H9 (cell line): ENCODE measurements around the gene KRT85. TPM values are rescaled to one million over a fixed set of nuclear protein-coding genes. Genes with fewer than 3 reads are reported as not detected.

Experiments used
- DNase-seq: peaks from one replicate; pipeline ENCODE4 v3.0.0-alpha.2; 2017
- H2AFZ ChIP-seq: one replicate; pipeline ENCODE4 v1.6.1; 2013; ENCODE audit warnings: mild to moderate bottlenecking, low read length, control low read depth, moderate library complexity
- H2AK5ac ChIP-seq: 2 replicates; pipeline ENCODE4 v1.6.1; 2013; ENCODE audit warnings: low read length, control low read depth, mixed read lengths; ENCODE audit not compliant: insufficient read length
- H2BK120ac ChIP-seq: one replicate; pipeline ENCODE4 v1.6.1; 2013; ENCODE audit warnings: low read depth, mild to moderate bottlenecking, low read length, control low read depth, inconsistent platforms; ENCODE audit not compliant: poor library complexity, severe bottlenecking
- H2BK12ac ChIP-seq: 2 replicates; pipeline ENCODE4 v1.6.1; 2013; ENCODE audit warnings: low read length, control low read depth, mixed read lengths, low read depth; ENCODE audit not compliant: insufficient read length
- H2BK15ac ChIP-seq: 2 replicates; pipeline ENCODE4 v1.6.1; 2013; ENCODE audit warnings: low read depth, low read length, control low read depth
- H2BK20ac ChIP-seq: one replicate; pipeline ENCODE4 v1.6.1; 2013; ENCODE audit warnings: low read depth, mild to moderate bottlenecking, low read length, control low read depth, inconsistent platforms; ENCODE audit not compliant: poor library complexity, severe bottlenecking
- H2BK5ac ChIP-seq: 2 replicates; pipeline ENCODE4 v1.6.1; 2013; ENCODE audit warnings: low read length, control low read depth, mixed read lengths; ENCODE audit not compliant: insufficient read length
- H3K14ac ChIP-seq: 2 replicates; pipeline ENCODE4 v1.6.1; 2013; ENCODE audit warnings: low read length, control low read depth; ENCODE audit not compliant: insufficient read depth
- H3K18ac ChIP-seq: 2 replicates; pipeline ENCODE4 v1.6.1; 2013; ENCODE audit warnings: low read depth, mild to moderate bottlenecking, mixed read lengths, low read length, control low read depth; ENCODE audit not compliant: insufficient read length
- H3K23ac ChIP-seq: 2 replicates; pipeline ENCODE4 v1.6.1; 2013; ENCODE audit warnings: low read length, control low read depth, mixed read lengths, low read depth; ENCODE audit not compliant: insufficient read length
- H3K23me2 ChIP-seq: 2 replicates; pipeline ENCODE4 v1.6.1; 2013; ENCODE audit warnings: low read depth, mild to moderate bottlenecking, mixed read lengths, low read length, control low read depth; ENCODE audit not compliant: insufficient read length, poor library complexity, severe bottlenecking
- H3K27ac ChIP-seq: 2 replicates; pipeline ENCODE4 v1.5.1; 2013; ENCODE audit warnings: low read length, control low read depth, mixed read lengths, low read depth; ENCODE audit not compliant: insufficient read length
- H3K27me3 ChIP-seq: 2 replicates; pipeline ENCODE4 v1.6.1; 2013; ENCODE audit warnings: low read length, control low read depth, inconsistent platforms; ENCODE audit not compliant: insufficient read depth
- H3K4ac ChIP-seq: 2 replicates; pipeline ENCODE4 v1.6.1; 2013; ENCODE audit warnings: low read depth, mild to moderate bottlenecking, control low read depth, inconsistent platforms, low read length, moderate library complexity
- H3K4me1 ChIP-seq: 2 replicates; pipeline ENCODE4 v1.6.1; 2013; ENCODE audit warnings: low read length, control low read depth, inconsistent platforms; ENCODE audit not compliant: insufficient read depth
- H3K4me2 ChIP-seq: 2 replicates; pipeline ENCODE4 v1.6.1; 2013; ENCODE audit warnings: low read length, control low read depth, mixed read lengths; ENCODE audit not compliant: insufficient read length, insufficient read depth
- H3K56ac ChIP-seq: 2 replicates; pipeline ENCODE4 v1.6.1; 2013; ENCODE audit warnings: low read depth, mild to moderate bottlenecking, mixed read lengths, low read length, control low read depth; ENCODE audit not compliant: insufficient read length
- H3K79me1 ChIP-seq: 2 replicates; pipeline ENCODE4 v1.6.1; 2013; ENCODE audit warnings: low read depth, mild to moderate bottlenecking, moderate library complexity, low read length, control low read depth, inconsistent platforms; ENCODE audit not compliant: insufficient read depth, poor library complexity, severe bottlenecking
- H3K79me2 ChIP-seq: 2 replicates; pipeline ENCODE4 v1.6.1; 2013; ENCODE audit warnings: low read length, control low read depth, inconsistent platforms; ENCODE audit not compliant: insufficient read depth
- H3K9ac ChIP-seq: 2 replicates; pipeline ENCODE4 v1.6.1; 2013; ENCODE audit warnings: low read length, control low read depth, mixed read lengths; ENCODE audit not compliant: insufficient read length; ENCODE audit errors: extremely low read depth
- H3K9me3 ChIP-seq: one replicate; pipeline ENCODE4 v1.6.1; 2013; ENCODE audit warnings: low read depth, low read length, inconsistent platforms; ENCODE audit not compliant: control insufficient read depth
- H3T11ph ChIP-seq: one replicate; pipeline ENCODE4 v1.6.1; 2013; ENCODE audit warnings: mild to moderate bottlenecking, low read length, control low read depth, inconsistent platforms
- H4K20me1 ChIP-seq: one replicate; pipeline ENCODE4 v1.6.1; 2013; ENCODE audit not compliant: control insufficient read depth, insufficient read length, insufficient read depth
- H4K5ac ChIP-seq: 2 replicates; pipeline ENCODE4 v1.6.1; 2013; ENCODE audit warnings: low read depth, mild to moderate bottlenecking, mixed read lengths, low read length, control low read depth; ENCODE audit not compliant: insufficient read length
- H4K8ac ChIP-seq: replicated peaks from 2 replicates; pipeline ENCODE4 v1.6.1; 2013; ENCODE audit warnings: low read length, control low read depth, mixed read lengths, low read depth; ENCODE audit not compliant: insufficient read length
- H4K91ac ChIP-seq: 2 replicates; pipeline ENCODE4 v1.6.1; 2013; ENCODE audit warnings: low read depth, mild to moderate bottlenecking, moderate library complexity, mixed read lengths, low read length, control low read depth; ENCODE audit not compliant: insufficient read length
- H3K27ac Mint-ChIP-seq, 3 experiments: 2 replicates in 2 of 3; 3 replicates in 1 of 3; pipeline ENCODE4 v1.8.0; 2020 to 2021; ENCODE audit warnings: mixed read lengths in 3 of 3, mild to moderate bottlenecking in 1 of 3, moderate library complexity in 1 of 3
- H3K27me3 Mint-ChIP-seq: 2 replicates; pipeline ENCODE4 v1.8.0; 2021; ENCODE audit warnings: low read depth, mild to moderate bottlenecking, moderate library complexity, mixed read lengths
- H3K36me3 Mint-ChIP-seq, 3 experiments: 2 replicates in 2 of 3; 3 replicates in 1 of 3; pipeline ENCODE4 v1.8.0; 2020 to 2021; ENCODE audit warnings: low read depth in 3 of 3, mixed read lengths in 3 of 3; ENCODE audit not compliant: insufficient read depth in 1 of 3
- H3K4me1 Mint-ChIP-seq, 2 experiments: 2 replicates each; pipeline ENCODE4 v1.8.0; 2020; ENCODE audit warnings: mixed read lengths in 2 of 2
- H3K4me3 Mint-ChIP-seq, 2 experiments: 2 replicates in 1 of 2; 3 replicates in 1 of 2; pipeline ENCODE4 v1.8.0; 2020 to 2021; ENCODE audit warnings: mild to moderate bottlenecking in 2 of 2, mixed read lengths in 2 of 2, moderate library complexity in 1 of 2
- H3K9me3 Mint-ChIP-seq, 2 experiments: 2 replicates in 1 of 2; 3 replicates in 1 of 2; pipeline ENCODE4 v1.8.0; 2020; ENCODE audit warnings: mild to moderate bottlenecking in 2 of 2, mixed read lengths in 2 of 2, moderate library complexity in 1 of 2
- WGBS: extraction: QIAGEN DNeasy Blood & Tissue Kit; methylation state at CpG from one replicate; pipeline ENCODE4 v1.1.7; 2013; ENCODE audit warnings: missing lambda C conversion rate, low lambda C conversion rate, mixed read lengths; ENCODE audit not compliant: insufficient read length; ENCODE audit errors: extremely low coverage; 5-methylcytosine and 5-hydroxymethylcytosine counted together
- total RNA-seq: library from RNA; stranded (reverse); gene quantifications from 2 replicates; pipeline ENCODE4 v1.2.1, GENCODE V29; 2021
- TF ChIP-seq, protein P1 (sequence below): fragments of 200-600 bp; sonication (generic); conservative IDR thresholded peaks from 3 replicates; pipeline ENCODE4 v1.8.0; 2021; ENCODE audit warnings: antibody characterized with exemption, mild to moderate bottlenecking

The KRT85 gene
- total RNA-seq, 1 experiment from 2014 or later, result not detected

DNA sequence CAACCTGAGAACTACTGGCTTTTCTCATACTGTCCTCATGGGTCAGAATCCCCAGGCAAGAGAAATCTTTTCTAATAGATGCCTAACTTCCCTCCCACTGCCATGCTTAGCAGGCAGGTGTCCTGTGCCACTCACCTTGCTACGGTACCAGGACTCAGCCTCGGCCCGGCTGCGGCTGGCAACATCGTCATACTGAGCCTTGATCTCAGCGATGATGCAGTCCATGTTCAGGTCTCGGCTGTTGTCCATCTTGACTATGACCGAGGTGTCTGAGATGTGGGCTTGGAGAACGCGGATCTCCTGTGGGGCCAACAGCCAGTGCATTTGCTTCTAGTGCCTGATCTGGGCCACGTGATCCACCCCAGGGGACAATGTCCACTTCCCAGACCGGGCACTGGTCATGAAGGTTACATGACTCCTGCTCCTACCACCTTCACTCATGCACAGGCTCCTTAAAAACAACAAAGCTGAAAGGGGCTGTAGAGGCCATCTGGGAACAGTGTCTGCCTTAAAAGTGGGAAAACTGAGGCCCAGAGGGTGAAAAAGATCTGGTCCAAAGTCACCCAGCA, 4.1 kb downstream of the KRT85 start:
- Histone ChIP-seq H4K5ac (no peak overlapping the region), H2BK5ac (no peak overlapping the region), H4K91ac (no peak overlapping the region), H3K79me1 (no peaks in the 10 kb centered on the region), H3K23me2 (no peaks in the 10 kb centered on the region), H3K79me2 (no peaks in the 10 kb centered on the region), H3K14ac (no peak overlapping the region), H2BK120ac (no peak overlapping the region), H3K27ac (no peak overlapping the region), H3K27me3 (no peaks in the 10 kb centered on the region), H2AK5ac (no peak overlapping the region), H2BK15ac (no peak overlapping the region), H3K4me1 (no peaks in the 10 kb centered on the region), H3K9me3 (no peaks in the 10 kb centered on the region), H2BK20ac (no peak overlapping the region), H4K8ac (no peak overlapping the region), H3K9ac (no peak overlapping the region), H2AFZ (no peak overlapping the region), H3K56ac (no peak overlapping the region), H3K18ac (no peak overlapping the region), H3K4me2 (no peak overlapping the region), H3T11ph (no peak overlapping the region), H2BK12ac (no peak overlapping the region), H4K20me1 (no peaks in the 10 kb centered on the region), H3K4ac (no peak overlapping the region), H3K23ac (no peak overlapping the region)
- H3K27me3 Mint-ChIP-seq, result peaks cover 12% of the 10 kb centered on the region
- WGBS, result no CpG with 5 or more reads among the region's 12 CpGs
- H3K27ac Mint-ChIP-seq, result no peak overlapping the region
- TF ChIP-seq, protein P1, sequence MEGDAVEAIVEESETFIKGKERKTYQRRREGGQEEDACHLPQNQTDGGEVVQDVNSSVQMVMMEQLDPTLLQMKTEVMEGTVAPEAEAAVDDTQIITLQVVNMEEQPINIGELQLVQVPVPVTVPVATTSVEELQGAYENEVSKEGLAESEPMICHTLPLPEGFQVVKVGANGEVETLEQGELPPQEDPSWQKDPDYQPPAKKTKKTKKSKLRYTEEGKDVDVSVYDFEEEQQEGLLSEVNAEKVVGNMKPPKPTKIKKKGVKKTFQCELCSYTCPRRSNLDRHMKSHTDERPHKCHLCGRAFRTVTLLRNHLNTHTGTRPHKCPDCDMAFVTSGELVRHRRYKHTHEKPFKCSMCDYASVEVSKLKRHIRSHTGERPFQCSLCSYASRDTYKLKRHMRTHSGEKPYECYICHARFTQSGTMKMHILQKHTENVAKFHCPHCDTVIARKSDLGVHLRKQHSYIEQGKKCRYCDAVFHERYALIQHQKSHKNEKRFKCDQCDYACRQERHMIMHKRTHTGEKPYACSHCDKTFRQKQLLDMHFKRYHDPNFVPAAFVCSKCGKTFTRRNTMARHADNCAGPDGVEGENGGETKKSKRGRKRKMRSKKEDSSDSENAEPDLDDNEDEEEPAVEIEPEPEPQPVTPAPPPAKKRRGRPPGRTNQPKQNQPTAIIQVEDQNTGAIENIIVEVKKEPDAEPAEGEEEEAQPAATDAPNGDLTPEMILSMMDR, result no peak
- DNase-seq, result no peak
- H3K4me3 Mint-ChIP-seq, result no peak overlapping the region
- H3K36me3 Mint-ChIP-seq, result no peaks in the 10 kb centered on the region
- peaks cover 0 to 4% of the 10 kb centered on the region in 2 experiments; a peak in 2 of 4 replicates for H3K4me1 Mint-ChIP-seq
- no peaks in the 10 kb centered on the region; a peak in 1 of 5 replicates for H3K9me3 Mint-ChIP-seq
